A673 (cell line): Measurements from ENCODE around the gene HCK. TPM values are rescaled to one million over a fixed set of nuclear protein-coding genes. Genes with fewer than 3 reads are reported as not detected.

ENCODE experiments used
- BruUV-seq: library from RNA; stranded (reverse); fragments of 400-500 nt; replicated peaks from 2 replicates; lab custom pipeline; 2021; lab: Mats Ljungman, UMichigan
- CTCF ChIA-PET: fragments of 300-600 bp; sonication (Branson Sonifier 250); formaldehyde crosslinking; loops from one replicate; lab custom pipeline; 2022; ENCODE audit warnings: antibody characterized with exemption; lab: Charles Lee
- POLR2A ChIA-PET: fragments of 300-600 bp; sonication (Branson Sonifier 250); formaldehyde crosslinking; loops from one replicate; lab custom pipeline; 2022; ENCODE audit warnings: antibody characterized with exemption; ENCODE audit not compliant: low non-redundant PET; lab: Charles Lee
- DNase-seq: peaks from one replicate; pipeline ENCODE4 v3.0.0-alpha.2; 2015; ENCODE audit warnings: low spot score
- H3K27ac ChIP-seq: fragments of 200-600 bp; sonication (generic); 2 replicates; pipeline ENCODE4 v1.5.1; 2016; ENCODE audit warnings: mixed run types, low read depth, mild to moderate bottlenecking, mixed read lengths, antibody characterized with exemption, low read length; ENCODE audit not compliant: poor library complexity, severe bottlenecking
- H3K27me3 ChIP-seq: fragments of 200-600 bp; sonication (generic); replicated peaks from 2 replicates; pipeline ENCODE4 v1.6.1; 2017; ENCODE audit warnings: mixed run types, low read depth, mild to moderate bottlenecking, mixed read lengths, antibody characterized with exemption, low read length; ENCODE audit not compliant: insufficient read depth, poor library complexity
- H3K36me3 ChIP-seq: fragments of 200-600 bp; sonication (generic); 2 replicates; pipeline ENCODE4 v1.6.1; 2016; ENCODE audit warnings: mixed run types, mild to moderate bottlenecking, mixed read lengths, antibody characterized with exemption, low read length; ENCODE audit not compliant: insufficient read depth, poor library complexity, severe bottlenecking
- H3K4me1 ChIP-seq: fragments of 200-600 bp; sonication (generic); 2 replicates; pipeline ENCODE4 v1.6.1; 2017; ENCODE audit warnings: mixed run types, mild to moderate bottlenecking, mixed read lengths, antibody characterized with exemption, low read length; ENCODE audit not compliant: insufficient read depth, poor library complexity, severe bottlenecking
- H3K4me3 ChIP-seq: fragments of 200-600 bp; sonication (generic); 2 replicates; pipeline ENCODE4 v1.5.1; 2016; ENCODE audit warnings: low read depth, mixed run types, mild to moderate bottlenecking, mixed read lengths, low read length; ENCODE audit not compliant: poor library complexity, severe bottlenecking
- H3K9me3 ChIP-seq: fragments of 200-600 bp; sonication (generic); 2 replicates; pipeline ENCODE4 v1.6.1; 2016; ENCODE audit warnings: mixed run types, low read depth, mild to moderate bottlenecking, mixed read lengths, antibody characterized with exemption, low read length; ENCODE audit not compliant: poor library complexity, severe bottlenecking
- CTCF ChIP-seq: fragments of 300-800, 200-600 bp; sonication (generic); conservative IDR thresholded peaks from 2 replicates; pipeline ENCODE4 v1.5.1; 2017; ENCODE audit warnings: low read depth, mild to moderate bottlenecking, antibody characterized with exemption, low read length, moderate library complexity, mixed read lengths
- EZH2 ChIP-seq: fragments of 200-600 bp; sonication (generic); IDR thresholded peaks from 2 replicates; pipeline ENCODE4 v1.6.1; 2017; ENCODE audit warnings: borderline replicate concordance, low read depth, mild to moderate bottlenecking, mixed read lengths, antibody characterized with exemption, low read length; ENCODE audit not compliant: poor library complexity, severe bottlenecking
- intact Hi-C: fragments of 100-400 bp; cut with micrococcal nuclease; formaldehyde crosslinking; loops from one replicate; pipeline ENCODE4 v1.10.0; 2022; ENCODE audit not compliant: unreplicated experiment
- total RNA-seq: library from RNA; stranded (reverse); gene quantifications from 2 replicates; pipeline ENCODE4 v1.2.3, GENCODE V29; 2021

Gene HCK
- total RNA-seq, 1 experiment from 2014 or later = not detected

- DNase-seq = no peak
- no peaks in the 10 kb centered on the region for H3K36me3 ChIP-seq
- BruUV-seq = no TSS peak
- H3K27me3 ChIP-seq = no peaks in the 10 kb centered on the region
- POLR2A ChIA-PET = no interaction called here
- intact Hi-C loops = no loop called here
- CTCF ChIA-PET = no interaction called here
- H3K9me3 ChIP-seq = no peaks in the 10 kb centered on the region
- TF ChIP-seq CTCF = no peak
- no peak for TF ChIP-seq EZH2
- no peaks in the 10 kb centered on the region for H3K4me1 ChIP-seq
- H3K27ac ChIP-seq = no peak overlapping the region
- H3K4me3 ChIP-seq = no peak overlapping the region
These were observed 78.9 kb downstream of the HCK start for GRCh38 chr20:32130965-32131364.

GRCh38 chr20:32132911-32133549 lies 81.0 kb downstream of the HCK start:
- intact Hi-C loops = no loop called here
- H3K9me3 ChIP-seq = no peaks in the 10 kb centered on the region
- no TSS peak for BruUV-seq
- ChIA-PET POLR2A (no interaction called here), CTCF (no interaction called here)
- no peak for DNase-seq
- no peak overlapping the region for H3K4me3 ChIP-seq
- no peaks in the 10 kb centered on the region for H3K4me1 ChIP-seq
- H3K27me3 ChIP-seq = no peaks in the 10 kb centered on the region
- H3K27ac ChIP-seq = no peak overlapping the region
- H3K36me3 ChIP-seq = peaks cover 11% of the 10 kb centered on the region
- no peak for TF ChIP-seq EZH2
- no peak for TF ChIP-seq CTCF

GRCh38 chr20:32134026-32134425 lies 82.0 kb downstream of the HCK start:
- Histone ChIP-seq H3K27ac (no peak overlapping the region), H3K9me3 (no peaks in the 10 kb centered on the region), H3K4me3 (no peak overlapping the region), H3K36me3 (peaks cover 14% of the 10 kb centered on the region), H3K27me3 (no peaks in the 10 kb centered on the region), H3K4me1 (no peaks in the 10 kb centered on the region)
- DNase-seq = no peak
- TF ChIP-seq EZH2 = no peak
- no peak for TF ChIP-seq CTCF
- CTCF ChIA-PET = no interaction called here
- intact Hi-C loops = no loop called here
- no TSS peak for BruUV-seq
- POLR2A ChIA-PET = no interaction called here
